HepG2 (cell line): ENCODE data around the gene PIK3R5. TPM values are rescaled to one million over a fixed set of nuclear protein-coding genes. Genes with fewer than 3 reads are reported as not detected.

ENCODE experiments used
- ATAC-seq: fragments of 200-7000 bp; cut with Tn5 transposase; 3 replicates; pipeline ENCODE4 v1.9.1; 2020; ENCODE audit warnings: mild to moderate bottlenecking, moderate library complexity
- BruUV-seq: library from RNA; stranded (reverse); fragments of 400-500 nt; replicated peaks from 2 replicates; lab custom pipeline; 2021; lab: Mats Ljungman, UMichigan
- CTCF ChIA-PET: fragments of 300-600 bp; formaldehyde crosslinking; extraction: SDS; loops from one replicate; lab custom pipeline; 2021; ENCODE audit warnings: low total read pairs, inconsistent platforms, low intra/inter-chr PET ratio; lab: Yijun Ruan, JAX
- POLR2A ChIA-PET: fragments of 350-600 bp; sonication (Branson Sonifier 250); formaldehyde crosslinking; loops from one replicate; lab custom pipeline; 2020; ENCODE audit warnings: antibody characterized with exemption, inconsistent platforms; lab: Yijun Ruan, JAX
- DNase-seq: peaks from one replicate; pipeline ENCODE4 v3.0.0-alpha.2; 2015; ENCODE audit warnings: low spot score
- FAIRE-seq: peaks from 3 replicates; lab custom pipeline; 2011; peaks lifted over from hg19 to GRCh38; lab: Jason Lieb, UNC
- H2AFZ ChIP-seq: one replicate; pipeline ENCODE4 v1.6.1; 2011; ENCODE audit warnings: low read length, inconsistent platforms
- H3K27ac ChIP-seq: fragments of 300-600 bp; 3 replicates; pipeline ENCODE4 v1.8.0; 2011; ENCODE audit warnings: mixed run types, mild to moderate bottlenecking, mixed read lengths, low read length, inconsistent platforms; ENCODE audit not compliant: insufficient read depth; ENCODE audit errors: extremely low read length
- H3K27me3 ChIP-seq, 2 experiments: fragments of 200-600 bp in 1 of 2; 2 replicates in 1 of 2; 3 replicates in 1 of 2; pipeline versions ENCODE4 v1.6.0 to v1.8.0; 2011; ENCODE audit warnings: low read length in 2 of 2, mild to moderate bottlenecking in 2 of 2, moderate library complexity in 2 of 2, inconsistent platforms in 1 of 2; ENCODE audit not compliant: insufficient read depth in 2 of 2, control insufficient read depth in 1 of 2
- H3K36me3 ChIP-seq, 2 experiments: fragments of 200-600 bp in 1 of 2; replicated peaks in 1 of 2; 2 replicates in 1 of 2; 3 replicates in 1 of 2; pipeline versions ENCODE4 v1.5.1 to v1.8.0; 2011; ENCODE audit warnings: low read length in 2 of 2, inconsistent platforms in 1 of 2; ENCODE audit not compliant: insufficient read depth in 2 of 2, control insufficient read depth in 1 of 2
- H3K4me1 ChIP-seq: 2 replicates; pipeline ENCODE4 v1.5.1; 2012; ENCODE audit warnings: low read length, inconsistent platforms; ENCODE audit not compliant: insufficient read depth
- H3K4me2 ChIP-seq: 2 replicates; pipeline ENCODE4 v1.6.0; 2011; ENCODE audit warnings: low read depth, low read length, inconsistent platforms
- H3K4me3 ChIP-seq, 3 experiments: fragments of 200-600 bp in 1 of 3; sonication (generic), shearing (Covaris generic) in 1 of 3; replicated peaks in 1 of 3; 2 replicates each; pipeline ENCODE4 v1.5.1; 2011 to 2016; ENCODE audit warnings: low read length in 3 of 3, inconsistent platforms in 2 of 3, low read depth in 2 of 3, mild to moderate bottlenecking in 2 of 3, control low read depth in 1 of 3, mixed read lengths in 1 of 3; ENCODE audit not compliant: insufficient read depth in 1 of 3
- H3K79me2 ChIP-seq: one replicate; pipeline ENCODE4 v1.6.1; 2011; ENCODE audit warnings: low read length, inconsistent platforms; ENCODE audit not compliant: insufficient read depth
- H3K9ac ChIP-seq: 2 replicates; pipeline ENCODE4 v1.6.0; 2011; ENCODE audit warnings: mild to moderate bottlenecking, low read depth, low read length, inconsistent platforms; ENCODE audit not compliant: insufficient read depth
- H3K9me3 ChIP-seq: 2 replicates; pipeline ENCODE4 v1.5.1; 2012; ENCODE audit warnings: mild to moderate bottlenecking, low read length
- H4K20me1 ChIP-seq: 2 replicates; pipeline ENCODE4 v1.6.0; 2011; ENCODE audit warnings: inconsistent platforms, mild to moderate bottlenecking, low read length, moderate library complexity; ENCODE audit not compliant: insufficient read depth
- BCL3 ChIP-seq: sonication (generic); formaldehyde crosslinking; IDR thresholded peaks from 2 replicates; pipeline ENCODE4 v1.5.1; 2020; ENCODE audit warnings: mild to moderate bottlenecking, missing genetic modification reagents, moderate library complexity
- HNF4G ChIP-seq, 2 experiments: sonication (generic) in 1 of 2; formaldehyde crosslinking in 1 of 2; IDR thresholded peaks; 2 replicates each; pipeline versions ENCODE4 v1.4.0 to v1.6.1; 2011 to 2020; ENCODE audit warnings: borderline replicate concordance in 2 of 2, low read depth in 2 of 2, mild to moderate bottlenecking in 2 of 2, low read length in 1 of 2, missing genetic modification reagents in 1 of 2, moderate library complexity in 1 of 2
- MXD1 ChIP-seq: sonication (generic); formaldehyde crosslinking; IDR thresholded peaks from 2 replicates; pipeline ENCODE4 v1.4.0; 2020; ENCODE audit warnings: mild to moderate bottlenecking, missing genetic modification reagents
- RELA ChIP-seq: sonication (generic); formaldehyde crosslinking; IDR thresholded peaks from 2 replicates; pipeline ENCODE4 v1.4.0; 2020; ENCODE audit warnings: missing genetic modification reagents
- SNAPC5 ChIP-seq: sonication (generic); formaldehyde crosslinking; IDR thresholded peaks from 2 replicates; pipeline ENCODE4 v1.8.1; 2023; ENCODE audit warnings: mild to moderate bottlenecking, missing genetic modification reagents, borderline replicate concordance
- SRY ChIP-seq: sonication (generic); formaldehyde crosslinking; IDR thresholded peaks from 2 replicates; pipeline ENCODE4 v1.8.0; 2022; ENCODE audit warnings: mild to moderate bottlenecking, missing genetic modification reagents
- SYNCRIP ChIP-seq: fragments of 200-400 bp; formaldehyde crosslinking; IDR thresholded peaks from 2 replicates; pipeline ENCODE4 v1.6.1; 2018; ENCODE audit warnings: mild to moderate bottlenecking, low read depth, low read length; ENCODE audit not compliant: insufficient read depth
- TEF ChIP-seq: sonication (generic); formaldehyde crosslinking; IDR thresholded peaks from 2 replicates; pipeline ENCODE4 v1.5.0; 2020; ENCODE audit warnings: missing genetic modification reagents
- ZBTB43 ChIP-seq: sonication (generic); formaldehyde crosslinking; conservative IDR thresholded peaks from 2 replicates; pipeline ENCODE4 v1.4.0; 2020; ENCODE audit warnings: missing genetic modification reagents
- ZNF264 ChIP-seq: sonication (generic); formaldehyde crosslinking; IDR thresholded peaks from 2 replicates; pipeline ENCODE4 v1.4.0; 2020; ENCODE audit warnings: missing genetic modification reagents
- ZNF331 ChIP-seq: sonication (generic); formaldehyde crosslinking; IDR thresholded peaks from 2 replicates; pipeline ENCODE4 v1.4.0; 2020; ENCODE audit warnings: missing genetic modification reagents
- ZNF33A ChIP-seq: sonication (generic); formaldehyde crosslinking; IDR thresholded peaks from 2 replicates; pipeline ENCODE4 v1.5.1; 2020; ENCODE audit warnings: missing genetic modification reagents, mild to moderate bottlenecking, moderate library complexity, borderline replicate concordance
- ZNF639 ChIP-seq: conservative IDR thresholded peaks from 2 replicates; pipeline ENCODE4 v1.6.1; 2018; ENCODE audit warnings: missing genetic modification reagents
- WGBS: methylation state at CpG from one replicate; pipeline ENCODE4 v1.1.6; 2017; ENCODE audit warnings: low lambda C conversion rate; 5-methylcytosine and 5-hydroxymethylcytosine counted together
- in situ Hi-C: cut with HindIII; loops from 2 replicates; pipeline ENCODE4 v1.10.0; 2017; ENCODE audit warnings: low pct_unique_long_range_greater_than_20kb; ENCODE audit not compliant: extremely low pct_ligation_motif_present
- intact Hi-C: fragments of 100-400 bp; cut with micrococcal nuclease; formaldehyde crosslinking; loops from one replicate; pipeline ENCODE4 v1.10.0; 2022; ENCODE audit not compliant: unreplicated experiment
- polyA plus RNA-seq, 8 experiments: library from polyadenylated mRNA; depleted of rRNA in 3 of 8; stranded (reverse) in 7 of 8; unstranded in 1 of 8; fragments of >200 nt; fragmentation: Illumina TruSeq in 4 of 8; extraction: Trizol in 4 of 8; gene quantifications; 2 replicates each; pipeline versions ENCODE4 v1.2.1 to v1.2.3, GENCODE V29; 2011 to 2016; ENCODE audit warnings: low read depth in 4 of 8, missing spikeins in 1 of 8, mixed read lengths in 1 of 8; ENCODE audit not compliant: insufficient read depth in 1 of 8
- total RNA-seq, 5 experiments: library from RNA; depleted of rRNA; stranded (reverse); fragments of >200 nt; fragmentation: Illumina TruSeq; extraction: Trizol; gene quantifications; 2 replicates each; pipeline ENCODE4 v1.2.3, GENCODE V29; 2016; ENCODE audit warnings: low read depth in 1 of 5

PIK3R5 gene
- total and polyA plus RNA-seq, 2 of the 13 experiments (the other 11 are each of a cell fraction or from before 2014, with no cell fraction given), result not detected

GRCh38 chr17:8889458-8890210 is 75.9 kb downstream of the PIK3R5 start (continued):
- TF ChIP-seq SNAPC5 (CRISPR knock-in tag), result no peak
- TF ChIP-seq ZNF331 (CRISPR knock-in tag), result no peak
- TF ChIP-seq TEF, result no peak
- TF ChIP-seq MXD1 (CRISPR knock-in tag), result no peak

GRCh38 chr17:8888704-8889302 is 76.7 kb downstream of the PIK3R5 start:
- DNase-seq (no peak), ATAC-seq (no peak; the same call in 2 of the 3 replicates), FAIRE-seq (no peak)
- no TSS peak for BruUV-seq
- no peaks in the 10 kb centered on the region for H3K79me2 ChIP-seq
- in situ Hi-C loops, result no loop called here
- no peaks in the 10 kb centered on the region for H4K20me1 ChIP-seq
- H3K27ac ChIP-seq, result no peak overlapping the region
- WGBS, result 25% methylated on average over 6 of the region's 8 CpGs
- no peaks in the 10 kb centered on the region for H3K9me3 ChIP-seq
- H3K4me2 ChIP-seq, result no peak overlapping the region
- intact Hi-C loops, result no loop called here
- H3K36me3 ChIP-seq, result no peaks in the 10 kb centered on the region
- TF ChIP-seq SRY (CRISPR knock-in tag), result no peak
- no peak for TF ChIP-seq ZNF33A (CRISPR knock-in tag)
- no peak for TF ChIP-seq ZBTB43 (CRISPR knock-in tag)
- no peak for TF ChIP-seq HNF4G (IDR thresholded peaks at IDR 0.05; ENCODE audit: borderline replicate concordance, low read depth, low read length)
- TF ChIP-seq HNF4G (CRISPR knock-in tag; IDR thresholded peaks at IDR 0.05; ENCODE audit: borderline replicate concordance, low read depth), result no peak
- TF ChIP-seq ZNF639, result no peak
- TF ChIP-seq SYNCRIP, result no peak
- TF ChIP-seq BCL3 (CRISPR knock-in tag), result no peak
- TF ChIP-seq ZNF264 (CRISPR knock-in tag), result no peak
- no peak for TF ChIP-seq RELA (CRISPR knock-in tag)
- ChIA-PET POLR2A (no interaction called here), CTCF (no interaction called here)
- no peak overlapping the region for H3K4me3 ChIP-seq
- H3K4me1 ChIP-seq, result no peaks in the 10 kb centered on the region
- peaks cover 10 to 26% of the 10 kb centered on the region in 2 experiments; a peak in 4 of 5 replicates for H3K27me3 ChIP-seq
- no peak overlapping the region for H2AFZ ChIP-seq
- no peak overlapping the region for H3K9ac ChIP-seq
